ENCODE data around the gene TEX2. TPM values are rescaled to one million over a fixed set of nuclear protein-coding genes. Genes with fewer than 3 reads are reported as not detected.
A peak's percentile ranks its signal among the peaks of the same experiment; 100 is the strongest.

Gene TEX2
- total and polyA plus RNA-seq, 9 of the 15 experiments (the other 6 are each of a cell fraction or from before 2014, with no cell fraction given) = 4.1 to 27.6 (median 19.3) TPM

GRCh38 chr17:64148017-64148631 lies 114.9 kb downstream of the TEX2 start (continued):
- no peak for TF ChIP-seq STAT6 (CRISPR knock-in tag; IDR thresholded peaks at IDR 0.05)

- Histone ChIP-seq H3K79me2 (ENCODE audit: control insufficient read depth, insufficient read depth, low read length) (peaks cover 25% of the 10 kb centered on the region), H3K4me2 (ENCODE audit: insufficient read depth, low read length) (peak overlapping the region; percentile 87), H3K27me3 (ENCODE audit: control insufficient read depth in 2 of 2, insufficient read depth in 2 of 2, low read length in 2 of 2) (no peaks in the 10 kb centered on the region), H3K9me3 (replicated peaks; ENCODE audit: control insufficient read depth, insufficient read depth, low read depth, low read length) (no peaks in the 10 kb centered on the region), H2AFZ (ENCODE audit: low read depth, low read length) (no peak overlapping the region), H3K36me3 (ENCODE audit: control insufficient read depth, insufficient read depth, low read length) (peaks cover 60% of the 10 kb centered on the region), H3K4me1 (replicated peaks in 1 of 2; ENCODE audit: control insufficient read depth in 2 of 2, insufficient read depth in 2 of 2, low read length in 2 of 2) (peaks cover 9 to 18% of the 10 kb centered on the region in 2 experiments; a peak in 4 of 5 replicates), H3K9ac (ENCODE audit: insufficient read depth in 1 of 2, low read depth in 2 of 2, low read length in 2 of 2) (peak overlapping the region; percentile 82 to 94), H4K20me1 (replicated peaks; ENCODE audit: control insufficient read depth, insufficient read depth, low read length) (no peaks in the 10 kb centered on the region), H3K9me1 (ENCODE audit: control insufficient read depth, insufficient read depth, low read length) (no peaks in the 10 kb centered on the region), H3K4me3 (peak overlapping the region; percentile 64), H3K27ac (ENCODE audit: extremely low read depth, low read depth, low read length) (peak overlapping the region; percentile 93)
- no TSS peak for BruUV-seq (replicated peaks)
- intact Hi-C loops (cut with micrococcal nuclease) = loop anchor here (2.0 to 10.0 kb wide), 3 partner anchors 115 to 373 kb away; partner anchors contain the start of genes CCDC47, DDX42 and TEX2
- ATAC-seq (peak; percentile 16), DNase-seq (ENCODE audit: extremely low read depth in 1 of 4, low spot score in 3 of 4) (peak in 2 of 4 experiments; percentile 28 to 45), FAIRE-seq (peak; percentile 44)
- 12% methylated on average over 15 of the region's 15 CpGs for WGBS (ENCODE audit: insufficient coverage, low coverage, missing lambda C conversion rate)
- CTCF ChIA-PET (ENCODE audit: low intra/inter-chr PET ratio) = no interaction called here
- in situ Hi-C loops (cut with MboI) = no loop called here
- POLR2A ChIA-PET = interaction anchor here (0.5 to 4.4 kb wide), 6 partner anchors 15 to 191 kb away, joined by 3 to 35 read pairs (median 7); no protein-coding TSS in a partner anchor
- TF ChIP-seq SMARCB1 (IDR thresholded peaks at IDR 0.05; ENCODE audit: insufficient read length, low read depth) (no peak), ZNF347 (CRISPR knock-in tag; IDR thresholded peaks at IDR 0.05; ENCODE audit: low read depth) (no peak), BRF1 (IDR thresholded peaks at IDR 0.05; ENCODE audit: borderline replicate concordance, extremely low read depth, insufficient read length) (no peak), CBX1 (IDR thresholded peaks at IDR 0.05; ENCODE audit: low read depth) (no peak), ZNF395 (CRISPR knock-in tag; IDR thresholded peaks at IDR 0.05) (0 out of 2 replicates have a peak, but pooled peaks have one; percentile 29), ZNF589 (CRISPR knock-in tag; IDR thresholded peaks at IDR 0.05; ENCODE audit: low read depth) (no peak), TCF7L2 (IDR thresholded peaks at IDR 0.05; ENCODE audit: low read depth, low read length) (no peak)
These were observed 115.7 kb downstream of the TEX2 start for GRCh38 chr17:64147110-64148016.
